ENCODE data around the gene PERM1. TPM values are rescaled to one million over a fixed set of nuclear protein-coding genes. Genes with fewer than 3 reads are reported as not detected.
A peak's percentile ranks its signal among the peaks of the same experiment; 100 is the strongest.

PERM1 gene
- total RNA-seq, 1 donor: 0.43 TPM

GRCh38 chr1:969260-969855, 12.5 kb downstream of the PERM1 start:
- no peak for DNase-seq (ENCODE audit: low read depth)
- no peak for TF ChIP-seq CTCF (IDR thresholded peaks at IDR 0.05; ENCODE audit: insufficient read depth, low read depth, low read length)
- no peak overlapping the region for H3K4me3 ChIP-seq (ENCODE audit: low read depth, low read length)

- TF ChIP-seq CTCF (IDR thresholded peaks at IDR 0.05; ENCODE audit: insufficient read depth, low read depth, low read length): no peak
- H3K4me3 ChIP-seq (ENCODE audit: low read depth, low read length): no peak overlapping the region
- no peak for DNase-seq (ENCODE audit: low read depth)
Observed at GRCh38 chr1:967466-968343, 14.2 kb downstream of the PERM1 start.

GRCh38 chr1:966704-967300, 15.1 kb downstream of the PERM1 start:
- DNase-seq (ENCODE audit: low read depth): peak; percentile 56
- no peak for TF ChIP-seq CTCF (IDR thresholded peaks at IDR 0.05; ENCODE audit: insufficient read depth, low read depth, low read length)

GRCh38 chr1:966135-966703, 15.7 kb downstream of the PERM1 start, which contains the start of gene PLEKHN1:
TSS of gene PLEKHN1 (plus strand) at chr1:966482. CDS start at chr1:966532, 50 bp downstream.
- TF ChIP-seq CTCF (IDR thresholded peaks at IDR 0.05; ENCODE audit: insufficient read depth, low read depth, low read length): no peak
- peak; percentile 31 for DNase-seq (ENCODE audit: low read depth)
- peak within 1 kb of the TSS; percentile 72 for H3K4me3 ChIP-seq (ENCODE audit: low read depth, low read length)

More at GRCh38 chr1:966704-967300, 15.1 kb downstream of the PERM1 start:
- H3K4me3 ChIP-seq (ENCODE audit: low read depth, low read length): peak overlapping the region; percentile 72

GRCh38 chr1:965526-966134, 16.3 kb downstream of the PERM1 start:
- DNase-seq (ENCODE audit: low read depth): no peak
- no peak overlapping the region for H3K4me3 ChIP-seq (ENCODE audit: low read depth, low read length)
- no peak for TF ChIP-seq CTCF (IDR thresholded peaks at IDR 0.05; ENCODE audit: insufficient read depth, low read depth, low read length)
